SK-N-SH (cell line): ENCODE data around the gene GATAD2A. TPM values are rescaled to one million over a fixed set of nuclear protein-coding genes. Genes with fewer than 3 reads are reported as not detected.

ENCODE experiments used
- CTCF ChIA-PET: fragments of 300-600, 350-600 bp; formaldehyde crosslinking; extraction: SDS; loops from one replicate; lab custom pipeline; 2021; lab: Yijun Ruan, JAX
- POLR2A ChIA-PET: fragments of 350-600 bp; sonication (Branson Sonifier 250); formaldehyde crosslinking; extraction: SDS; loops from one replicate; lab custom pipeline; 2020; ENCODE audit warnings: antibody characterized with exemption, inconsistent platforms; lab: Yijun Ruan, JAX
- DNase-seq: peaks from one replicate; pipeline ENCODE4 v3.0.0; 2012
- H2AFZ ChIP-seq: fragments of 200-600 bp; sonication (generic); 2 replicates; pipeline ENCODE4 v1.8.1; 2016; ENCODE audit warnings: antibody characterized with exemption, mild to moderate bottlenecking, low read depth
- H3F3A ChIP-seq: fragments of 200-600 bp; sonication (generic); replicated peaks from 2 replicates; pipeline ENCODE3; 2016; ENCODE audit warnings: antibody characterized with exemption, mild to moderate bottlenecking; ENCODE audit not compliant: insufficient read depth
- H3K27ac ChIP-seq, 2 experiments: fragments of 200-500 bp in 1 of 2; fragments of 200-600 bp in 1 of 2; sonication (Bioruptor generic) in 1 of 2; sonication (generic), shearing (Covaris generic) in 1 of 2; 2 replicates each; pipeline versions ENCODE4 v1.5.1 to v1.6.1; 2014 to 2016; ENCODE audit warnings: low read depth in 2 of 2, inconsistent platforms in 1 of 2, low read length in 1 of 2, mild to moderate bottlenecking in 1 of 2, mixed read lengths in 1 of 2
- H3K27me3 ChIP-seq: fragments of 200-600 bp; sonication (generic), shearing (Covaris generic); 2 replicates; pipeline ENCODE4 v1.6.1; 2016; ENCODE audit warnings: mixed run types; ENCODE audit not compliant: insufficient read depth
- H3K36me3 ChIP-seq, 2 experiments: fragments of 200-500 bp in 1 of 2; fragments of 200-600 bp in 1 of 2; sonication (Bioruptor generic) in 1 of 2; sonication (generic) in 1 of 2; replicated peaks in 1 of 2; 2 replicates each; pipeline versions ENCODE3 to v1.5.1; 2014 to 2016; ENCODE audit warnings: low read length in 1 of 2, mild to moderate bottlenecking in 1 of 2; ENCODE audit not compliant: insufficient read depth in 2 of 2, control insufficient read depth in 1 of 2
- H3K4me1 ChIP-seq, 2 experiments: fragments of 200-500 bp in 1 of 2; fragments of 200-600 bp in 1 of 2; sonication (Bioruptor generic) in 1 of 2; sonication (generic), shearing (Covaris generic) in 1 of 2; 2 replicates each; pipeline versions ENCODE4 v1.5.1 to v1.6.1; 2014 to 2016; ENCODE audit warnings: low read depth in 1 of 2, low read length in 1 of 2, mixed run types in 1 of 2; ENCODE audit not compliant: insufficient read depth in 2 of 2, control insufficient read depth in 1 of 2
- H3K4me2 ChIP-seq: fragments of 200-600 bp; sonication (generic), shearing (Covaris generic); 2 replicates; pipeline ENCODE4 v1.6.1; 2017; ENCODE audit warnings: mixed run types
- H3K4me3 ChIP-seq, 2 experiments: fragments of 200-500 bp in 1 of 2; fragments of 200-600 bp in 1 of 2; sonication (Bioruptor generic) in 1 of 2; sonication (generic), shearing (Covaris generic) in 1 of 2; 2 replicates each; pipeline versions ENCODE4 v1.5.1 to v1.8.1; 2014 to 2016; ENCODE audit warnings: low read depth in 2 of 2, inconsistent platforms in 1 of 2, low read length in 1 of 2, mild to moderate bottlenecking in 1 of 2, mixed read lengths in 1 of 2, moderate library complexity in 1 of 2
- H3K79me2 ChIP-seq: fragments of 200-600 bp; sonication (generic); 2 replicates; pipeline ENCODE4 v1.8.1; 2017; ENCODE audit warnings: mild to moderate bottlenecking; ENCODE audit not compliant: insufficient read depth
- H3K9ac ChIP-seq: fragments of 200-600 bp; sonication (generic); 2 replicates; pipeline ENCODE4 v1.6.1; 2017; ENCODE audit warnings: mixed run types
- H3K9me2 ChIP-seq: fragments of 200-600 bp; sonication (generic); 2 replicates; pipeline ENCODE4 v1.6.1; 2017; ENCODE audit warnings: mixed run types
- H3K9me3 ChIP-seq: fragments of 200-600 bp; sonication (generic); 2 replicates; pipeline ENCODE4 v1.6.1; 2017; ENCODE audit warnings: mixed run types, mild to moderate bottlenecking, moderate library complexity
- H4K20me1 ChIP-seq: fragments of 200-600 bp; sonication (generic); 2 replicates; pipeline ENCODE4 v1.6.1; 2017; ENCODE audit warnings: mild to moderate bottlenecking, mixed run types; ENCODE audit not compliant: insufficient read depth
- CTCF ChIP-seq: fragments of 200-600 bp; sonication (generic); IDR thresholded peaks from 2 replicates; pipeline ENCODE4 v1.6.1; 2017; ENCODE audit warnings: antibody characterized with exemption, mild to moderate bottlenecking, moderate library complexity
- EZH2phosphoT487 ChIP-seq: fragments of 200-600 bp; sonication (generic); IDR thresholded peaks from 2 replicates; pipeline ENCODE4 v1.6.1; 2017; ENCODE audit warnings: low read depth, mixed run types, mild to moderate bottlenecking, antibody characterized with exemption, moderate library complexity, borderline replicate concordance
- FOSL2 ChIP-seq: IDR thresholded peaks from 2 replicates; pipeline ENCODE4 v1.4.0; 2012; ENCODE audit warnings: low read depth, mild to moderate bottlenecking, moderate library complexity, borderline replicate concordance
- FOXM1 ChIP-seq: IDR thresholded peaks from 2 replicates; pipeline ENCODE4 v1.4.0; 2012; ENCODE audit warnings: low read depth, mild to moderate bottlenecking
- GABPA ChIP-seq: IDR thresholded peaks from 2 replicates; pipeline ENCODE4 v1.4.0; 2012; ENCODE audit warnings: low read depth, mild to moderate bottlenecking
- MXI1 ChIP-seq: IDR thresholded peaks from 2 replicates; pipeline ENCODE4 v1.6.1; 2012; ENCODE audit warnings: mild to moderate bottlenecking, low read depth, low read length, improper control_type of control experiment
- NRF1 ChIP-seq: IDR thresholded peaks from 2 replicates; pipeline ENCODE4 v1.6.1; 2012; ENCODE audit warnings: low read depth, mild to moderate bottlenecking, low read length
- PBX3 ChIP-seq: IDR thresholded peaks from 2 replicates; pipeline ENCODE4; 2012
- REST ChIP-seq: IDR thresholded peaks from 2 replicates; pipeline ENCODE4 v1.6.1; 2012; ENCODE audit warnings: mild to moderate bottlenecking, low read depth, low read length, moderate library complexity
- TAF1 ChIP-seq: IDR thresholded peaks from 2 replicates; pipeline ENCODE4 v1.6.1; 2012; ENCODE audit warnings: low read depth, mild to moderate bottlenecking, low read length, moderate library complexity, borderline replicate concordance
- USF2 ChIP-seq: fragments of 150-350 bp; IDR thresholded peaks from 2 replicates; pipeline ENCODE4 v1.6.1; 2017; ENCODE audit warnings: antibody characterized with exemption, low read length, low read depth, borderline replicate concordance
- WGBS: methylation state at CpG from one replicate; pipeline ENCODE4 v1.1.6; 2017; ENCODE audit warnings: low lambda C conversion rate; 5-methylcytosine and 5-hydroxymethylcytosine counted together
- polyA plus RNA-seq, 3 experiments: library from polyadenylated mRNA; depleted of rRNA; stranded (reverse); fragments of >200 nt; gene quantifications; 2 replicates each; pipeline ENCODE4 v1.2.3, GENCODE V29; 2012

GATAD2A gene
- polyA plus RNA-seq, 1 of the 3 experiments (the other 2 are of a cell fraction), result 36.6 TPM

- Histone ChIP-seq H3K9ac (no peak overlapping the region), H3K4me2 (no peak overlapping the region), H2AFZ (no peak overlapping the region), H4K20me1 (no peaks in the 10 kb centered on the region), H3K4me3 (no peak overlapping the region), H3F3A (no peaks in the 10 kb centered on the region), H3K79me2 (no peaks in the 10 kb centered on the region), H3K9me2 (no peaks in the 10 kb centered on the region), H3K27me3 (no peaks in the 10 kb centered on the region), H3K36me3 (no peaks in the 10 kb centered on the region), H3K4me1 (peaks cover 0 to 13% of the 10 kb centered on the region in 2 experiments; a peak in 1 of 4 replicates)
- ChIA-PET CTCF (interaction anchor here (2.3 to 15.7 kb wide), 4 partner anchors 11 to 94 kb away, joined by 5 to 258 read pairs (median 42); partner anchors contain the start of genes CILP2, GMIP and YJEFN3), POLR2A (no interaction called here)
- 64% methylated on average over 14 of the region's 23 CpGs for WGBS
- DNase-seq, result no peak
- TF ChIP-seq FOXM1 (no peak), NRF1 (no peak), PBX3 (no peak), MXI1 (no peak), TAF1 (no peak), EZH2phosphoT487 (no peak), REST (no peak), USF2 (no peak), GABPA (no peak), CTCF (no peak), FOSL2 (no peak)
- TF ChIP-seq, all 33 proteins: peak for 0
- Histone ChIP-seq H3K9me3 (no peaks in the 10 kb centered on the region), H3K27ac (no peak overlapping the region)
Observed at GRCh38 chr19:19549804-19550464, 144.5 kb downstream of the GATAD2A start.
